Measurements from ENCODE around the gene GSTK1.
A peak's percentile ranks its signal among the peaks of the same experiment; 100 is the strongest.

GSTK1 gene

DNA sequence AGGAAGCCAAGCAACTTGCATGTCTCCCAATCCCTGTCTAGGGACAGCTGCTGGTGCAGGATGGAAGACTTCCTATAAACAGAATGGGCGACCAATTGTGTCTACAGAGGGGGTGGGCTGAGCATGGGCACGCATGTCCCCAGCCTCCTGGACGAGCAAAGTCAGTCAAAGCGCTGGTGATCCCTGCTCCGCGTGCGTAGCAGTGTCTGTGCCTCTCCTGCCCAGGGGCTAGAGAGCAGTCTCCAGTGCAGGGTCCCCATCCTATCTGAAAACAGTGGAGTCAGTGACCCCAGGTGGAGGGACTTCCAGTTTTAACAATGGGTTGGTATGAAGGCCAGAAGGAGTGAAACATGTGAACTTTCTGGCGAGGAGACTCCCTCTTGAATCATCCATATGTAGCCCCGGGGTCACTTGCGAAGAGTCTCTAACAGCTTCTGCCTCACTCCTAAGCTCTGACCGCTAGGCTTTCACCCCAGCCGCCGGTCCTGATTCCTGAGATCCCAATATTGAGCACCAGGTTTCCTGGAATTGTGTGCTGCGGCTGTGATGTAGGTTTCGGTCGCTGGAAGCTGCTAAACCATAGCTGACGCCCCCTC lies 24.2 kb downstream of the GSTK1 start:
- TF ChIP-seq, protein P1, sequence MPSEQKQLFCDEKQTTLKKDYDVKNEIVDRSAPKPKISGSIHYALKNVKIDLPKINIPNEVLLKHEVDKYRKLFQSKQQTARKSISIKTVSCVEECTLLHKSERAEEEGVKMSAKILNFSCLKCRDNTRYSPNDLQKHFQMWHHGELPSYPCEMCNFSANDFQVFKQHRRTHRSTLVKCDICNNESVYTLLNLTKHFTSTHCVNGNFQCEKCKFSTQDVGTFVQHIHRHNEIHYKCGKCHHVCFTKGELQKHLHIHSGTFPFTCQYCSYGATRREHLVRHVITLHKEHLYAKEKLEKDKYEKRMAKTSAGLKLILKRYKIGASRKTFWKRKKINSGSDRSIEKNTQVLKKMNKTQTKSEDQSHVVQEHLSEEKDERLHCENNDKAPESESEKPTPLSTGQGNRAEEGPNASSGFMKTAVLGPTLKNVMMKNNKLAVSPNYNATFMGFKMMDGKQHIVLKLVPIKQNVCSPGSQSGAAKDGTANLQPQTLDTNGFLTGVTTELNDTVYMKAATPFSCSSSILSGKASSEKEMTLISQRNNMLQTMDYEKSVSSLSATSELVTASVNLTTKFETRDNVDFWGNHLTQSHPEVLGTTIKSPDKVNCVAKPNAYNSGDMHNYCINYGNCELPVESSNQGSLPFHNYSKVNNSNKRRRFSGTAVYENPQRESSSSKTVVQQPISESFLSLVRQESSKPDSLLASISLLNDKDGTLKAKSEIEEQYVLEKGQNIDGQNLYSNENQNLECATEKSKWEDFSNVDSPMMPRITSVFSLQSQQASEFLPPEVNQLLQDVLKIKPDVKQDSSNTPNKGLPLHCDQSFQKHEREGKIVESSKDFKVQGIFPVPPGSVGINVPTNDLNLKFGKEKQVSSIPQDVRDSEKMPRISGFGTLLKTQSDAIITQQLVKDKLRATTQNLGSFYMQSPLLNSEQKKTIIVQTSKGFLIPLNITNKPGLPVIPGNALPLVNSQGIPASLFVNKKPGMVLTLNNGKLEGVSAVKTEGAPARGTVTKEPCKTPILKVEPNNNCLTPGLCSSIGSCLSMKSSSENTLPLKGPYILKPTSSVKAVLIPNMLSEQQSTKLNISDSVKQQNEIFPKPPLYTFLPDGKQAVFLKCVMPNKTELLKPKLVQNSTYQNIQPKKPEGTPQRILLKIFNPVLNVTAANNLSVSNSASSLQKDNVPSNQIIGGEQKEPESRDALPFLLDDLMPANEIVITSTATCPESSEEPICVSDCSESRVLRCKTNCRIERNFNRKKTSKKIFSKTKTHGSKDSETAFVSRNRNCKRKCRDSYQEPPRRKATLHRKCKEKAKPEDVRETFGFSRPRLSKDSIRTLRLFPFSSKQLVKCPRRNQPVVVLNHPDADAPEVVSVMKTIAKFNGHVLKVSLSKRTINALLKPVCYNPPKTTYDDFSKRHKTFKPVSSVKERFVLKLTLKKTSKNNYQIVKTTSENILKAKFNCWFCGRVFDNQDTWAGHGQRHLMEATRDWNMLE (tag by site-specific recombination; conservative IDR thresholded peaks at IDR 0.05; ENCODE audit: low read depth), result no peak
- TF ChIP-seq ZBTB7A (tag by site-specific recombination; IDR thresholded peaks at IDR 0.05; ENCODE audit: low read depth) (no peak), ZNF548 (tag by site-specific recombination; IDR thresholded peaks at IDR 0.05) (0 out of 2 replicates have a peak, but pooled peaks have one; percentile 29), ZNF501 (tag by site-specific recombination; IDR thresholded peaks at IDR 0.05) (peak; percentile 13; the same call in 1 of the 2 replicates), ZNF558 (tag by site-specific recombination; IDR thresholded peaks at IDR 0.05) (0 out of 2 replicates have a peak, but pooled peaks have one; percentile 51)
- H3K4me3 ChIP-seq (ENCODE audit: low read depth, low read length), result no peak overlapping the region; the same call in 1 of the 2 replicates
- ChIA-PET POLR2A (interaction anchor here (0.5 to 1.3 kb wide), 15 partner anchors 8 to 741 kb away, joined by 3 to 17 read pairs (median 5); partner anchors contain the start of genes GSTK1 and ZYX), CTCF (interaction anchor here (0.6 to 1.7 kb wide), 6 partner anchors 12 to 185 kb away, joined by 3 to 5 read pairs (median 4); no protein-coding TSS in a partner anchor)
- peak overlapping the region; percentile 26; the same call in 1 of the 2 replicates for H3K27ac ChIP-seq (ENCODE audit: extremely low read depth, low read depth, low read length)
- H3K4me1 ChIP-seq (ENCODE audit: control insufficient read depth, insufficient read depth, low read length), result no peaks in the 10 kb centered on the region
- H3K9me3 ChIP-seq (ENCODE audit: control insufficient read depth, insufficient read depth, low read depth, low read length), result no peaks in the 10 kb centered on the region
- H3K36me3 ChIP-seq (ENCODE audit: control insufficient read depth in 2 of 2, insufficient read depth in 1 of 2, low read length in 2 of 2), result peaks cover 0 to 24% of the 10 kb centered on the region in 2 experiments; a peak in 2 of 3 replicates

DNA sequence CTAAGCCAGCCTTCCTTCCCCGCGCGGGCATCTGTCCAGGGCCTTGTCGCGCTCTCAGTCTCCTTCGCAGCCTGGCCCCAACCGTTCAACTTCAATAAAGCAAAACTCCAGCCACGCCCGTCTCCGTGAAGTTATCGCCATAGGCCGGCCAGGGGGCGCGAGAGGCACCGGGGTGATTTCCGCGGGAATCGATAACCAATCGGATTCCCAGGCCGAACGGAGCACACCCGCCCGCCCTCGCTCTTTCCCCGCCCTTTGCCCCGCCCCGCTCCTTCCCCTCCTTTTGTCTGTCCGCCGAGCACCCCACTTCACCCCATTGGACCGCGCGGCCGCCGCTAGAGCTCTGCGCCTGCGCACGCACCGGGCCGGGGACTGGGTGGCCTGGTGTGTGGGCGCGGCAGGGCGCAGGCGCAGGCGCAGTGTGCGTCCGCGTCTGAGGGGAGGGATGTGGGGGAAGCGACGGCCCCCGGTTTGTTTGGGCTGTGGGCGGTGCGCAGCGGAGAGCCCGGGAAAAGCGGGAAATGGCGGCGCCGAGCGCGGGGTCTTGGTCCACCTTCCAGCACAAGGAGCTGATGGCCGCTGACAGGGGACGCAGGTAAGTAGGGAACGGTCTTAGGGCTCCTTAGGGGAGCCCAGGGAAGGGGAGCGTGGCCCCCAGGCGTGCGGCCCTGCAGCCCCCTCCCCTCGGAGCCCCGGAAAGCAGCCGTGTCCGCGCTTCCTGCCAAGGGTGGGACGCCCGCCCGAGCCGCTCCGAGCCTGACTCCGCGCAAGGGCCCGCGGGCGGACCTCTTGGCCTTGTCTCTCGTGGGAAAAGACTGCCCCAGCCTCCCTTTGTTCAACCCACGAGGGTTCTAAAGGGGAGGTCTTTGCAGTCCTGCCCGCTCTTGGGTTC lies 24.9 kb downstream of the GSTK1 start, which contains the start of gene CASP2:
CASP2 (plus strand) TSS at position 417 of the 892 bp plus-strand sequence; CDS start at position 522, 105 bp downstream.
- Histone ChIP-seq H3K36me3 (ENCODE audit: control insufficient read depth in 2 of 2, insufficient read depth in 1 of 2, low read length in 2 of 2) (peaks cover 3 to 31% of the 10 kb centered on the region in 2 experiments; a peak in 2 of 3 replicates), H3K4me3 (ENCODE audit: low read depth, low read length) (peak within 1 kb of the TSS; percentile 92), H3K4me1 (ENCODE audit: control insufficient read depth, insufficient read depth, low read length) (no peaks in the 10 kb centered on the region), H3K27ac (ENCODE audit: extremely low read depth, low read depth, low read length) (peak within 1 kb of the TSS; percentile 72), H3K9me3 (ENCODE audit: control insufficient read depth, insufficient read depth, low read depth, low read length) (no peaks in the 10 kb centered on the region)
- ChIA-PET POLR2A (interaction anchor here (0.5 to 1.3 kb wide), 15 partner anchors 8 to 742 kb away, joined by 3 to 17 read pairs (median 5); partner anchors contain the start of genes GSTK1 and ZYX), CTCF (interaction anchor here (0.6 to 1.7 kb wide), 7 partner anchors 11 to 809 kb away, joined by 3 to 5 read pairs (median 3); no protein-coding TSS in a partner anchor)
- peak; percentile 49; the same call in 1 of the 2 replicates for TF ChIP-seq ZBTB11 (tag by site-specific recombination; conservative IDR thresholded peaks at IDR 0.05; ENCODE audit: low read depth)
- no peak for TF ChIP-seq ZNF768 (tag by site-specific recombination; IDR thresholded peaks at IDR 0.05)
- TF ChIP-seq ZNF335 (tag by site-specific recombination; conservative IDR thresholded peaks at IDR 0.05), result peak; percentile 55
- TF ChIP-seq, protein P2, sequence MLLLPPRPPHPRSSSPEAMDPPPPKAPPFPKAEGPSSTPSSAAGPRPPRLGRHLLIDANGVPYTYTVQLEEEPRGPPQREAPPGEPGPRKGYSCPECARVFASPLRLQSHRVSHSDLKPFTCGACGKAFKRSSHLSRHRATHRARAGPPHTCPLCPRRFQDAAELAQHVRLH (tag by site-specific recombination; IDR thresholded peaks at IDR 0.05), result 0 out of 2 replicates have a peak, but pooled peaks have one; percentile 41
- TF ChIP-seq KLF16 (tag by site-specific recombination; IDR thresholded peaks at IDR 0.05), result peak; percentile 87
- TF ChIP-seq ZNF747 (tag by site-specific recombination; IDR thresholded peaks at IDR 0.05), result no peak
- no peak for TF ChIP-seq REPIN1 (tag by site-specific recombination; IDR thresholded peaks at IDR 0.05; ENCODE audit: low read depth)
- TF ChIP-seq PRDM2 (tag by site-specific recombination; IDR thresholded peaks at IDR 0.05; ENCODE audit: borderline replicate concordance), result no peak
- TF ChIP-seq ZNF157 (tag by site-specific recombination; IDR thresholded peaks at IDR 0.05), result no peak

Measured in HEK293 (cell line).